BE2C (cell line): ENCODE data around the gene WDR35.

Experiments
- DNase-seq: peaks from one replicate; pipeline ENCODE4 v3.0.0-alpha.2; 2020
- H3K27me3 ChIP-seq: fragments of 250-450 bp; sonication (Bioruptor Pico); 2 replicates; pipeline ENCODE4 v1.5.1; 2020; ENCODE audit warnings: mild to moderate bottlenecking
- H3K36me3 ChIP-seq: fragments of 250-450 bp; sonication (Bioruptor Pico); 2 replicates; pipeline ENCODE4 v1.5.1; 2020; ENCODE audit warnings: mild to moderate bottlenecking
- H3K4me1 ChIP-seq: fragments of 250-450 bp; sonication (Bioruptor Pico); 2 replicates; pipeline ENCODE4 v1.5.1; 2020
- H3K4me3 ChIP-seq: 2 replicates; pipeline ENCODE4 v1.5.1; 2011; ENCODE audit warnings: low read depth, low read length
- H3K9me3 ChIP-seq: fragments of 250-450 bp; sonication (Bioruptor Pico); 2 replicates; pipeline ENCODE4 v1.5.1; 2020
- CTCF ChIP-seq: IDR thresholded peaks from 2 replicates; pipeline ENCODE4 v1.5.1; 2012; ENCODE audit warnings: mild to moderate bottlenecking, low read depth, low read length

Gene WDR35

DNA sequence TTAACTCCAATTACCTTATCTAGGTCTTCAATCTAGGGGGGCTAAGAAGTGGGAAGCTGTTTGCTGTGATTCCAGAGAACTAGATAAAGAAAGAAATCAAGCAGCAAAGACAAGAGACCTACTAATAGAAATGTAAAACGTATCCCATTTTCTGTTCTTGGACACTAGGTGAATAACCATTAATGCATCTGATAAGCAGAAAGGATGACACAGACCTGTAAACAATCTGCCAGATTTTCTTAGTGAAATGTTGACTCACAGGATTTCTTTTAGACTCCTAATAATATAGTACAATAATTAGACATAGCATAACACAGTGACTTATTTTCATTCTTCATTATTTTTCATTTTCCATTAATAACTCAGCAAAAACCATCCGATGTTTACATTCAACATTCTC is 1.3 kb downstream of the WDR35 start:
- H3K4me3 ChIP-seq, result peak overlapping the region; percentile 92

DNA sequence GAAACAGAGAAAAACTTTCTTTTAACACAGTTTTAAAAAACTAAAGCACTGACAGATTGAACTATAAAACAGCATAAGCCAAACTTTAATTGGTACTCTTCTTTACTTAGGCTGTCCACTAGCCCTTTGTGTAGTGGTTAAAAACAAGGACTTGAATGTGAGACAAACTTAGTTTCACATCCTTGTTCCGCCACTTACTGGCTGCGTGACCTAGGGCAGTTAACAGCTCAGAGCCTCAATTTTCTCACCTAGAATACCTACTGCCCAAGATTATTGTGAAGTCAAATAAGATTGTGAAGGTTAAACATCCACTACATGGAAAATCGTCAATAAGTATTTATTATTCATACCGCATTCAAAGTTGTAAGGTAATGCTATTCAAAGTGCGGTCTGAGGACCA is 2.0 kb downstream of the WDR35 start:
- peaks cover 14% of the 10 kb centered on the region for H3K36me3 ChIP-seq
- no peaks in the 10 kb centered on the region for H3K4me1 ChIP-seq
- no peak for TF ChIP-seq CTCF
- DNase-seq, result no peak
- no peaks in the 10 kb centered on the region for H3K9me3 ChIP-seq
- H3K27me3 ChIP-seq, result no peaks in the 10 kb centered on the region
- peak overlapping the region; percentile 92 for H3K4me3 ChIP-seq

More for the DNA sequence above, 1.3 kb downstream of the WDR35 start:
- no peaks in the 10 kb centered on the region for H3K27me3 ChIP-seq
- no peaks in the 10 kb centered on the region for H3K4me1 ChIP-seq
- no peak for TF ChIP-seq CTCF
- no peaks in the 10 kb centered on the region for H3K9me3 ChIP-seq
- H3K36me3 ChIP-seq, result peaks cover 13% of the 10 kb centered on the region
- no peak for DNase-seq

GRCh38 chr2:19982268-19982667 is 7.6 kb downstream of the WDR35 start:
- Histone ChIP-seq H3K4me1 (peaks cover 3% of the 10 kb centered on the region; the same call in 1 of the 2 replicates), H3K9me3 (no peaks in the 10 kb centered on the region), H3K27me3 (no peaks in the 10 kb centered on the region), H3K4me3 (no peak overlapping the region), H3K36me3 (peaks cover 59% of the 10 kb centered on the region)
- DNase-seq, result no peak
- no peak for TF ChIP-seq CTCF

GRCh38 chr2:19979932-19980331 is 10.0 kb downstream of the WDR35 start:
- Histone ChIP-seq H3K4me3 (no peak overlapping the region), H3K9me3 (no peaks in the 10 kb centered on the region), H3K36me3 (peaks cover 77% of the 10 kb centered on the region), H3K4me1 (peaks cover 3% of the 10 kb centered on the region; the same call in 1 of the 2 replicates), H3K27me3 (no peaks in the 10 kb centered on the region)
- TF ChIP-seq CTCF, result no peak
- no peak for DNase-seq

- no peaks in the 10 kb centered on the region for H3K9me3 ChIP-seq
- H3K4me3 ChIP-seq, result no peak overlapping the region
- H3K27me3 ChIP-seq, result no peaks in the 10 kb centered on the region
- DNase-seq, result no peak
- TF ChIP-seq CTCF, result no peak
- H3K36me3 ChIP-seq, result peaks cover 57% of the 10 kb centered on the region
- H3K4me1 ChIP-seq, result no peaks in the 10 kb centered on the region; the same call in 1 of the 2 replicates
Measured at GRCh38 chr2:19973466-19973865, 16.4 kb downstream of the WDR35 start.

DNA sequence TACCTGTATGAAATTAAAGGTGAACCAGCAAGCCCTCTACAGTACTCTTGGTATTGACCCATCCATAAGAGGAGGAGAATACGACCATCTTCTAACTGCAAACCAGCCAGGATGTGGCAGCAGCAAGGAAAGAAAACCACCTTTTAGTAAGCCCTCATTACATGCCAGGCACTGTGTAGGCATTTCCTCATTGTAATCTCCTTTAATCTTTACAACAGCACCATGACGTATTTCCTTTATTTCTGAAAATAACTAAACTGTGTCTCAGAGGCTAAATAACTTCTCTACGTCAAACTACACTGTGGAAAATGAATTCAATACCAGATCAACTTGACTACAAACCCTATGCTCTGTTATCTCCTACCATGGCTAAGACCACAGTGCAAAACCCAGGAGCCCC is 18.2 kb downstream of the WDR35 start:
- Histone ChIP-seq H3K9me3 (no peaks in the 10 kb centered on the region), H3K4me1 (no peaks in the 10 kb centered on the region; the same call in 1 of the 2 replicates), H3K27me3 (no peaks in the 10 kb centered on the region), H3K36me3 (peaks cover 50% of the 10 kb centered on the region), H3K4me3 (no peak overlapping the region)
- DNase-seq, result no peak
- no peak for TF ChIP-seq CTCF
